ENCODE data around the gene CCDC122.

DNA sequence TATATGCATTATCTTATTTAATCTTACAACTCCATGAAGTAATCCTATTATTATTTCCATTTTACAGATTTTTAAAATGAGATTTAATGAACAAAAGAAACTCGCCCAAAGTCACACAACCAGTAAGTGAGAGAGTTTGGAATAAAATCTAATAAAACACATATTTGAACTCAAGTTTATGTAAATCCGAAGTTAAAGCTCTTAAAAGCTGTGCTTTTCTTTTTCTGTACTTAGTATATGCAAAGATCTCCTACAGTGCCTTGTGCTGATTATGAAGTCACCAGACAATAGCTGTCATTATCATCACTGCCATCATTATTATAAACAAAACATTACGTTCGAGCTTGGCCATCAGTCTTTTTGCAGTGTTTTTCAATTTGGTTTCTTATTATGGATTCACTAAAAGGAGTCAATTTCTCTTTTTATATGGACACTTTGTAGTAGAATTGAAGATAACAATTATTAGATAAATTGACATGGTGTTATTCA, 63.1 kb downstream of the CCDC122 start:
- TF ChIP-seq POLR2A (IDR thresholded peaks at IDR 0.05) (no peak), POLR2AphosphoS5 (IDR thresholded peaks at IDR 0.05) (no peak), EP300 (IDR thresholded peaks at IDR 0.05) (no peak)
- TF ChIP-seq, protein P1, sequence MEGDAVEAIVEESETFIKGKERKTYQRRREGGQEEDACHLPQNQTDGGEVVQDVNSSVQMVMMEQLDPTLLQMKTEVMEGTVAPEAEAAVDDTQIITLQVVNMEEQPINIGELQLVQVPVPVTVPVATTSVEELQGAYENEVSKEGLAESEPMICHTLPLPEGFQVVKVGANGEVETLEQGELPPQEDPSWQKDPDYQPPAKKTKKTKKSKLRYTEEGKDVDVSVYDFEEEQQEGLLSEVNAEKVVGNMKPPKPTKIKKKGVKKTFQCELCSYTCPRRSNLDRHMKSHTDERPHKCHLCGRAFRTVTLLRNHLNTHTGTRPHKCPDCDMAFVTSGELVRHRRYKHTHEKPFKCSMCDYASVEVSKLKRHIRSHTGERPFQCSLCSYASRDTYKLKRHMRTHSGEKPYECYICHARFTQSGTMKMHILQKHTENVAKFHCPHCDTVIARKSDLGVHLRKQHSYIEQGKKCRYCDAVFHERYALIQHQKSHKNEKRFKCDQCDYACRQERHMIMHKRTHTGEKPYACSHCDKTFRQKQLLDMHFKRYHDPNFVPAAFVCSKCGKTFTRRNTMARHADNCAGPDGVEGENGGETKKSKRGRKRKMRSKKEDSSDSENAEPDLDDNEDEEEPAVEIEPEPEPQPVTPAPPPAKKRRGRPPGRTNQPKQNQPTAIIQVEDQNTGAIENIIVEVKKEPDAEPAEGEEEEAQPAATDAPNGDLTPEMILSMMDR (IDR thresholded peaks at IDR 0.05) = no peak
